ENCODE results near the gene CLGN. TPM values are rescaled to one million over a fixed set of nuclear protein-coding genes. Genes with fewer than 3 reads are reported as not detected.

The CLGN gene
- total RNA-seq, 2 experiments from 2014 or later = 0.23 to 0.31 TPM

DNA sequence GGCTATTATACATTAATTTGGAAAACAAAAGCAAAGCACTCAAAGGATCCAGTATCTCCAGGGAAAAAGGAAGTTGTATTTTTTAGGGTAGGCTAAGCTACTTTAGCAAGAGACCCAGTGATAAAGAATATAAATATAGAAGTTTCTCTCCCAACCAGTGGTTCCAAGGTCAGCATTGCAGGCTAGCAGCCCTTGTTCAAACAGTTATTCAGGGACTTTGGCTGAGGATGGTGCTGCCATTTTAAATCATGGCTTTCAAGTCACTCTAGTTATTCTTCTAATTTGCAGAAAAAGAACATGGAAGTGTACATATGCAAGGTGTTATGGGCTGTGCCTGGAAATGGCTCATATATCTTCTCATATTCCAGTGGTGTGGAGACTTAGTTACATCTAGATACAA lies 44.7 kb downstream of the CLGN start:
- Mint-ChIP-seq H3K4me3 (no peak overlapping the region), H3K36me3 (ENCODE audit: low read depth) (peaks cover 9% of the 10 kb centered on the region), H3K9me3 (no peaks in the 10 kb centered on the region), H3K27me3 (no peaks in the 10 kb centered on the region), H3K4me1 (ENCODE audit: low read depth) (peaks cover 2% of the 10 kb centered on the region), H3K27ac (no peak overlapping the region)
- ChIA-PET CTCF (interaction anchor here (0.9 to 2.4 kb wide), 4 partner anchors 10 to 142 kb away, joined by 3 to 10 read pairs (median 4); partner anchors contain the start of genes ELMOD2 and SCOC), POLR2A (interaction anchor here (2.3 kb wide), 1 partner anchor 9 kb away, joined by 6 read pairs; the partner anchor contains the start of gene SCOC)
- DNase-seq = no peak
- TF ChIP-seq, protein P1, sequence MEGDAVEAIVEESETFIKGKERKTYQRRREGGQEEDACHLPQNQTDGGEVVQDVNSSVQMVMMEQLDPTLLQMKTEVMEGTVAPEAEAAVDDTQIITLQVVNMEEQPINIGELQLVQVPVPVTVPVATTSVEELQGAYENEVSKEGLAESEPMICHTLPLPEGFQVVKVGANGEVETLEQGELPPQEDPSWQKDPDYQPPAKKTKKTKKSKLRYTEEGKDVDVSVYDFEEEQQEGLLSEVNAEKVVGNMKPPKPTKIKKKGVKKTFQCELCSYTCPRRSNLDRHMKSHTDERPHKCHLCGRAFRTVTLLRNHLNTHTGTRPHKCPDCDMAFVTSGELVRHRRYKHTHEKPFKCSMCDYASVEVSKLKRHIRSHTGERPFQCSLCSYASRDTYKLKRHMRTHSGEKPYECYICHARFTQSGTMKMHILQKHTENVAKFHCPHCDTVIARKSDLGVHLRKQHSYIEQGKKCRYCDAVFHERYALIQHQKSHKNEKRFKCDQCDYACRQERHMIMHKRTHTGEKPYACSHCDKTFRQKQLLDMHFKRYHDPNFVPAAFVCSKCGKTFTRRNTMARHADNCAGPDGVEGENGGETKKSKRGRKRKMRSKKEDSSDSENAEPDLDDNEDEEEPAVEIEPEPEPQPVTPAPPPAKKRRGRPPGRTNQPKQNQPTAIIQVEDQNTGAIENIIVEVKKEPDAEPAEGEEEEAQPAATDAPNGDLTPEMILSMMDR (IDR thresholded peaks at IDR 0.05) = no peak
- ATAC-seq = no peak
- intact Hi-C loops (cut with micrococcal nuclease) = no loop called here

DNA sequence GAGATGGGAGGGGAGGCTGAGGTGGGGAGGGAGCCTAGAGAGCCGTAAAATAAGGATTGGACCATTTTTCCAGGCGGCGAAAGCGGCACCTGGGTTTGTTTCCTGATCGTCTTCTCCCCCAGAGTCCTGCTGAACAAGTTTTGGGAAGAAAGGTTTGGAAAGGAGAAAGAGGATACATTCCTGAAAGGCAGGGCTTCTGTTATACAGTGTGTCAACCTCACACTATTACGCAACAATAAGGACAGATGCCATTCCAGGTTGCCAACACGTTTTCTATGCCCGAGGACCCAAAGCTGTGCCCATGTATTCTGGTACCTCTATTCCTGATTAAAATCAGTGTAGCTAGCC lies 53.3 kb downstream of the CLGN start:
- H3K4me3 Mint-ChIP-seq = no peak overlapping the region
- H3K4me1 Mint-ChIP-seq (ENCODE audit: low read depth) = peaks cover 39% of the 10 kb centered on the region
- ChIA-PET CTCF (interaction anchor here (1.0 to 6.2 kb wide), 7 partner anchors 10 to 716 kb away, joined by 3 to 64 read pairs (median 8); partner anchors contain the start of genes CLGN and ELMOD2), POLR2A (interaction anchor here (2.1 kb wide), 1 partner anchor 10 kb away, joined by 6 read pairs; no protein-coding TSS in a partner anchor)
- H3K27me3 Mint-ChIP-seq = no peaks in the 10 kb centered on the region
- intact Hi-C loops (cut with micrococcal nuclease) = no loop called here
- peaks cover 2% of the 10 kb centered on the region for H3K36me3 Mint-ChIP-seq (ENCODE audit: low read depth)
- peak overlapping the region; percentile 67 for H3K27ac Mint-ChIP-seq
- DNase-seq = no peak
- ATAC-seq = no peak
- no peaks in the 10 kb centered on the region for H3K9me3 Mint-ChIP-seq
- TF ChIP-seq, protein P1 (IDR thresholded peaks at IDR 0.05) = no peak

DNA sequence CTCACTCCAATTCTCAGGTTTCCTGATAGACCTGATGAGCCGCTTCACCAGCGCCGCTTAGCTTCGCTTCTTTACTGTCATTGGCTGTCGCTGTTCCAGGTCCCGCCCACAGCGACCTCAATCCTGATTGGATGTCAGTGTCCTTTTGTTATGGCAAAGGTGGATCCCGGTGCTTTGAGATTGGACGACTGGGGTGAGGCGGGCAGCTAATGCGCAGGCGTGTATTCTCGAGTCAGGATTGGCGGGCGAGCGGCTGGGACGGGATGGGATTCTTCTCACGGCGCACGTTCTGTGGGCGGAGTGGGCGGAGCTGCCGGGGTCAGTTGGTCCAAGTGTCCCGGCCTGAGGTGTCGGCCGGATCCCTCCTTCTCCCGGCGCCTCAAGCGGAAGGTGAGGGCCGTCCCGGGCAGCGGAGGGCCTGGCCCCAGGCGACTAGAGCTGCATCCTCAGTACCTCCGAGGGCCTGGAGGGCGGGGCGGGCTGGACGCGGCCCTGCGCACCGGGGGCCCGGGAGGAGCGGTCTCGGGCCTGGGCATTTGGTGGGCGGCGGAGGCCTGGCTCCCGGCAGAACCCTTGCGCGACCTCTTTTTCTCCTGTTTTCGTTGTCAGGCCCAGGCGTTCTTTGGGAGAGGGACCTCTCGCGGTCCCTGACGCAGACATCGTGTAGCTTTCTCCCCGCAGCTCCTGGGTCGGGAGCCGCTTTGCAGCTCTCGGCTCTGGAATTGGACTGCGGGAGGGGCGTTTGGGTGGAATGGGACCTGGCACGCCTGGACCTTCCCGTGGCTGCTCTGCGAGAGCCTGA lies 53.9 kb downstream of the CLGN start, which contains the start of gene SCOC:
Gene SCOC, plus strand, starts transcription at position 319 of the 802 bp plus-strand sequence. CDS start 5,525 bp downstream, outside the sequence.
- ChIA-PET POLR2A (interaction anchor here (2.1 kb wide), 1 partner anchor 10 kb away, joined by 6 read pairs; no protein-coding TSS in a partner anchor), CTCF (interaction anchor here (0.7 to 6.2 kb wide), 13 partner anchors 9 to 716 kb away, joined by 3 to 64 read pairs (median 5); partner anchors contain the start of genes CLGN and ELMOD2)
- Mint-ChIP-seq H3K4me1 (ENCODE audit: low read depth) (peaks cover 39% of the 10 kb centered on the region), H3K36me3 (ENCODE audit: low read depth) (peaks cover 2% of the 10 kb centered on the region), H3K27me3 (no peaks in the 10 kb centered on the region), H3K4me3 (no peak within 1 kb of the TSS), H3K9me3 (no peaks in the 10 kb centered on the region), H3K27ac (peak within 1 kb of the TSS; percentile 67)
- ATAC-seq (peak; percentile 97), DNase-seq (peak; percentile 99)
- TF ChIP-seq, protein P1 (IDR thresholded peaks at IDR 0.05) = no peak
- intact Hi-C loops (cut with micrococcal nuclease) = no loop called here

DNA sequence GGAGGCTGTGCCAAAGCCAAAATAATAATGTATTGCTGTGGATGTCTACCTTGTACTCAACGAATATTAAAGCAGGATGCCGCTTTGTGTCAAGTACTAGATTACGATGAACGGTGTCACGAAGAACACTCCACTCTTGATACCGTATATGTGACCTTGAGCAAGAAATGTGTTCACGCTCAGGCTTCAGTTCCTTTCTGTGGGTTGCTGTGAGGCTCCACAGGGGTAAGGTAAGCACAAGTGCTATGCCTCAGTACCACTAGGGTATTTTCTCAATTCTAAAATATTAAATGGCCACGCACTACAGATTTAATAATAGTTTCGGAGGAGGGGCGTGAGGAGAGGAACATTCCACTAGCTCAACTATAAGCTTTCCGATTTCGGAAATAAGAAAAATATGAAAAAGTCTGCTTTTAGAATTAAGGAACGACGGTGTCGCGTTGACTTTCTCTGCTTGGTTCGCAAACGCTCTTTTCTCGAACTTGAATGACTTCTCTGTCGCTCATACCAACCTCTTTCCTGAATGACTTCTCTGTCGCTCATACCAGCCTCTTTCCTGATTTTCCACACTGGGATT lies 54.6 kb downstream of the CLGN start:
- Mint-ChIP-seq H3K4me3 (no peak overlapping the region), H3K9me3 (no peaks in the 10 kb centered on the region), H3K4me1 (ENCODE audit: low read depth) (peaks cover 39% of the 10 kb centered on the region), H3K36me3 (ENCODE audit: low read depth) (peaks cover 2% of the 10 kb centered on the region), H3K27me3 (no peaks in the 10 kb centered on the region), H3K27ac (no peak overlapping the region)
- DNase-seq = peak; percentile 58
- TF ChIP-seq, protein P1 (IDR thresholded peaks at IDR 0.05) = peak; percentile 55
- intact Hi-C loops (cut with micrococcal nuclease) = no loop called here
- ChIA-PET CTCF (interaction anchor here (0.7 to 6.2 kb wide), 12 partner anchors 9 to 715 kb away, joined by 3 to 64 read pairs (median 4); partner anchors contain the start of genes CLGN and ELMOD2), POLR2A (interaction anchor here (1.1 to 2.1 kb wide), 2 partner anchors 10 to 11 kb away, joined by 4 to 6 read pairs; no protein-coding TSS in a partner anchor)
- ATAC-seq = peak; percentile 62

Data from activated CD8-positive, alpha-beta T cell treated with anti-CD3 and anti-CD28 coated beads for 36 hours (primary cell).